ENCODE results near the gene SNRK.

Gene SNRK

DNA sequence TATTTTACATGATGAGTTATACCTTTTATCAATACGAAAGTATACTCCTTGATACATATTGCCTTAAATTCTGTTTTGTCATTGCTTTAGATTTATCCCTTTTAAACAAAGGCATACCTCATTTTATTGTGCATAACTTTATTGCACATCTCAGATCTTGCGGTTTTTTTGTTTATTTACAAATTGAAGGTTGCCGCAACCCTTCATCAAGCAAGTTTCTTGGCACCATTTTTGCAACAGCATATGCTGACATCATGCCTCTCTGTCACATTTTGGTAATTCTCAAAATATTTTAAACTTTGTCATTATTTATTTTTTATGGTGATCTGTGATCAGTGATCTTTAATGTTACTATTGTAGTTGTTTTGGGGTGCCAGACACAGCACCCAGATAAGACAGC lies 20.9 kb downstream of the SNRK start:
- no peak for DNase-seq (ENCODE audit: low read depth in 4 of 4, low spot score in 1 of 4)

DNA sequence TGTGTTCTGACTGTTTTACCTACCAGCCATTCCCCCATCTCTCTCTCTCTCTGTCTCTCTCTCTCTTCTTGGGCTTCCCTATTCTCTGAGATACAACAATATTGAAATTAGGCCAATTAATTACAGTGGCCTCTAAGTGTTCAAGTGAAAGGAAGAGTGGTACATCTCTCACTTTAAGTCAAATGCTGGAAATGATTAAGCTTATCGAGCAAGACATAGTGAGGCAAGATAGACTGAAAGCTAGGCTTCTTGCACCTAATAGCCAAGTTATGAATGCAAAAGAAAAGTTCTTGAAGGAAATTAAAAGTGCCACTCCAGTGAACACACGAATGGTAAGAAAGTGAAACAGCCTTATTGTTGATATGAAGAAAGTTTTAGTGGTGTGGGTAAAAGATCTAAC lies 21.3 kb downstream of the SNRK start:
- no peak for DNase-seq (ENCODE audit: low read depth in 4 of 4, low spot score in 1 of 4)

DNA sequence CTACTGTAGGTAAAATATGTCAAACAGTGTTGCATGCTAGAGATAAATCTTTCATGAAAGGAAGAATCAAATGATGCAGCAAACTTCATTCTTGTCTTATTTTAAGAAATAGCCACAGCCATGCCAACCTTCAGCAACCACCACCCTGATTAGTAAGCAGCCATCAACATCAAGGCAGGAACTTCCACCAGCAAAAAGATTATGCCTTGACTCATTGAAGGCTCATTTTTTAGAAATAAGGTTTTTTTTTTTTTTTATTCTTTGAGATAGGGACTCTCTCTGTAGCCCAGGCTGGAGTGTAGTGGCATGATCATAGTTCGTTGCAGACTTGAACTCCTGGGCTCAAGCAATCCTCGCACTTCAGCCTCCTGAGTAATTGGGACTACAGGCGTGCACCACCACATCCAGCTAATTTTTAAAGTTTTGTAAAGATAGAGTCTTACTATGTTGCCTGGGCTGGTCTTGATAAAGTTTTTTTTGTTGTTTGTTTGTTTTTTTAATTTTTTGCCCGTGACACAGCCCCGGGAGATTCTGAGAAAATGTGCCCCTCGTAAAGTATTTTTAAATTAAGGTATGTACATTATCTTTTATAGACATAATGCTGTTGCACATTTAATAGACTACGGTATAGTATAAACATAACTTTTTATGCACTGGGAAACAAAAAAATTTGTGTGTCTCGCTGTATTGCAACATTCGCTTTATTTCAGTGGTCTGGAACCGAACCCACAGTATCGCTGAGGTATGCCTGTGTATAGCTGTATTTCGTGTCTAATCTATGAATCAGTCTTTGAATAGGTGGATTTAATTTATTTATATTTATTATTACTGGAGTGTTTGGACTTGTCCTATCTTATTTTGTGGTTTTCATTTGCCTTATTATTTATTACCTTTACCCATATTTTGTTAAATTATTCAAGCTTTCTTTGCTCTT lies 23.3 kb downstream of the SNRK start:
- DNase-seq (ENCODE audit: low read depth in 4 of 4, low spot score in 1 of 4) = no peak

DNA sequence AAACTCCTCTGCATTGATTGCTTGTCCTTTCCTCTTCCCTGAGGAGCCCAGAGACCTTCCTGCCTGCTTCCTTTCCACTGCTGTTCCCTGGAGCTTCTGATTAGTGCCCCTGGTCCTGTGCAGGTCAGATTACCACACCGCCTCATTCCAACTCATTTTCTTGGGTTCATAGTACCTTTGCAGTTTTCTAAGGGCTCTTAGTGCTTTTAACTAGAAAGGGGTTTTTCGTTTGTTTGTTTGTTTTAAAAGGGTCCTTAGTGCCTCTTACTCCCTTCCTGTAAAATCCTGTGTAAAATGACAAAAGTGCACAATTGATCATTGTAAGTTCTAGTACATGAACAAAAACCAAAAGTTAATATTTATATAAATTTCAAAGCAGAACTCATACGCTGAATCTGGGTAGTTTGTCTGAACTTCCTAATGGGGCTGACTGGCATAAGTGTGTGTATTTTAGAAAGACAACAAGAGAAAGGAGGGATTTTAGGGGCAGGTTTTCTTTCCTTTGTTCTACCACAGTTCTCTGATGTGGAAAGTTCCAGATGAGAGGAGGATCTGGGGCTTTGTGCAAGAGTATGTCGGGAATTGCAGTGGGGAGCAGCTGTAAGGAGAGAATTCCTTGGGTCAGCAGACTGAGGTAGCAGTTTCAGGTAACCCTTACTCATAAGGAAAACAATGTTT lies 30.6 kb downstream of the SNRK start:
- no peak for DNase-seq (ENCODE audit: low read depth in 4 of 4, low spot score in 1 of 4)

DNA sequence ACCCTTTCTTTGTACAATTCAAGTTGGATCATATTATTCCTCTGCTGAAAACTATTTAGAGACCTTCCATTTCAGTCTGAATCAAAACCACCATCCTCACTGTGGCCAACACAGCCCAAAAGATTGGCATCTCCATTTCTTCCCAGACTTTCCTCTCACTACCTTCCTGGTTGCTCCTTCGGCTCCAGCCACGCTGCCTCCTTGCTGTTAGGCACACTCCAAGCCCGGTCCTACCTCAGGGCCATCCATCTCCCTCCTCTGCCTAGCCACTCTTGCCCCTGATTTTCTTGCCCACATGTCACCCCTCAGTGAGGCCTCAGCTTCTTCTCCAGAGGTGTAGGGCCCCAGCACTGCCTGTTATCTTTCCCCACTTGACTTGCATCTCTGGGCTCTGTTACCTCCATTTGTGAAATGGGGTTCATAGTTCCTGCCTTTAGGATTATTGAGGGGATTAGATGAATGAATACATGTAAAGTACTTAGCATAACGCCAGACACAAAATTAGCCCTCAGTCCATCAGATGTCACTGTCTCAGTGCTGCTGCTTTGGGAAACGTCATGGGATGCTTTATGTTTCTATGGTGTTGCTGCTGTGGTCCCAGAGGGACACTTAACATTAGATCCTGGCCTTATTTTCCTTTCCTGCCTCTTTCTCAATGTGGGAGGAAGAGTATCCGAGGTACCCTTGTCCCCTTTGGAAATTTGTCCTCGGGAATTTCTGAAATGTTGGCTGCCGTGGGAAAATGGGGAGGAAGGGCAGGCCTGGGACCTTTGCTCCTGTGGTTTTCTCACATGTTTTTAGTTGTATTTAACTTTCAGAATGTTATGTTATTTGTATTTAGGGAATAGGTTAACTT lies 31.3 kb downstream of the SNRK start:
- DNase-seq (ENCODE audit: low read depth in 4 of 4, low spot score in 1 of 4) = no peak

DNA sequence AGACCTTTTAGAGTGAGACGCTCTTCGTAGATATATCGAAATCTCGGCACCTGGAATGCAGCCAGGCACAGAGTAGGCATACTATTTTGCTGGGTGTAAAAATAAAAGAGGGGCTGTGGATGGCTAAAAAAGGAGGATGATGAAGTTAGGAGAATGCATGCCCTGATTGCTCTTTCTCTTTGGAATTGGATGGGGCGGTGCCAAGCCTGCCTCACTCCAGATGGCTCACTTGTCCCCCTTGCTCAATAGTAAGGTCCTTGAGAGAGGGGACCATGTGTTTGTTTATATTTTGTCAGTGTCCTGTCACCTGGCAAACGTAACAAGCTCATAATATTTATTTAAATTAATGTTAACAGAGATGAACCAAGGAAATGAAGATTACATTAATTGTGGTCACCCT lies 33.0 kb downstream of the SNRK start:
- DNase-seq (ENCODE audit: low read depth in 4 of 4, low spot score in 1 of 4) = no peak

DNA sequence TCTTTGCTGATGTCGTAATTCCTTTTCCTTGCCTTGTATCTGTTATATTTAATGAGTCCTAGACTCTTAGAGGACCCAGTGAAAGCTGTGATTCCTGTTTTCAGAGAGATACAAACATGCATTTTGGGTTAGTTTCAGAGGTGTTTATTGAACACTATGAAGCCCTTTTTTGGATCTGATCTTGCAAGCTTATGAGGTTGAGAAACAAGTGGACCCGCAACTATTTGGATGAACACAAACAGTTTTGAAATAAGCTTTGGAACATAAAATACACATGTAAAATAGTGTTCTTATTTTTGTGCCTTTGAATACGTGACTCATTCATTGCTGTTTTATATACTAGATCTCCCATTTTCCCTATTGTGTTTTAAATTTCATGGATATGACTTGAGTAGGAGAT lies 33.5 kb downstream of the SNRK start:
- DNase-seq (ENCODE audit: low read depth in 4 of 4, low spot score in 1 of 4) = no peak

DNA sequence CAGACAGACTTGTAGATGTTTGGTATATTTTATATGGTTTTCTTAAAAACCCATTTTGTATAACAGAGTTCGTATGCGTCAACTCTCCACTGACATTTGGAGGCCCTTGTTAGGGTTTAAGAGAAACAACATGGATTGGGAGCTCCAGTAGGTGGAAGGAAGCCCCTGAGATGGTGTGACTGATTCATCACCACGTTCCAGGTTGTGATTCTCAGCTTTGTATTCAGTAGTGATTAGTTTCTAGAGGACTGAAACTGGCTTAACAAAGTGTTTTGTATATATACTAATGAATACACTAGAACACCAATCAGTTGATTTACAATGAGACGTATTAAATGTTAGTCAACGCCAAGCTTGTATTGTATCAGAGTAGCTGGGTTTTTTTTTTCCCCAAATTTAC lies 33.9 kb downstream of the SNRK start:
- no peak for DNase-seq (ENCODE audit: low read depth in 4 of 4, low spot score in 1 of 4)

DNA sequence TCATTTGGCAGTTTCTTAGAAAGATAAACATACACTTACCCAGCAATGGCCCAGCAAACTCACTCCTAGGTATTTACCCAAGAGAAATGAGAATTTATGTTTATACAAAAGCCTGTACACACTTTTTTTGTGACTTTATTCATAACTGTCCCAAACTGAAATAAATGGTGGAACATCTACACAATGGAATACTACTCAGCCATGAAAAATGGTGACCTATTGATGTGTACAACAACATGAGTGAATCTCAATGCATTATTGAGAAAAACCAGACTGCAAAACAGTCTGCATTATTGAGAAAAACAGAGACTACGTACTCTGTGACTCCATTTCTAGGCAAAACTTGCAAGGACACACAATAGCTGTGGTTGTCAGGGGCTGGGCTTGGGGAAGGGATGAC lies 37.2 kb downstream of the SNRK start:
- DNase-seq (ENCODE audit: low read depth in 4 of 4, low spot score in 1 of 4) = no peak

DNA sequence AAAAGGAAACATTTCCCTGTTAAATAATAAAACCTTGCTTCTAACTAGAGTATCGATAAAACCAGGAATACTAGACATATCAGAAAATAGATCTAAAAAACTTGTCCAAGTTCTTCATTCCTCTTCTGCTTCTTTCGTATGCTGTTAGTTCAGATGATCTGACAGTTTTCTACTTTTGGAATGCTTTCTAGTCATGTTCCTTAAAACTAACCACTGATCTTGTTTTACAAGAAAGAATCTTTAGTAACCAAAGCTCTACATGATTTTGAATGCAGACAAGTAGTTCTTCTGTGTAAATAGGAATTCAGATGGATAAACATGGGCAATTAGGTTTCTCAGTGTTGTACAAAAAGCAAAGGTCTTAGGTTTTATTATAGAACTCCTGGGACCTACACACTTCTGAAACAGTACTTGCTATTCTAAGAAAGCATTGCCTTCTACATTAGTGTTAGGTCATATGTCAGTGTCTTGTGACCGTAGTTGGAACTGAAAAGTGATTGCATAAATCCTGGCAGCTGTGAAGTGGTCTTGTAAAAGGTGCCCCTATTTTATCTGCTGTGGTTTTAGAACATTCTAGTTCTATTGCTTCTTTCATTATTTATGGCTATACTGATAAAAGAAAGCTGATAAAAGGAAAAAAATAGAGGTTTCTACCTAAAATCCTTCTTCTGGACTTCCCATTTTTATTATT lies 40.7 kb downstream of the SNRK start:
- no peak for DNase-seq (ENCODE audit: low read depth in 4 of 4, low spot score in 1 of 4)

DNA sequence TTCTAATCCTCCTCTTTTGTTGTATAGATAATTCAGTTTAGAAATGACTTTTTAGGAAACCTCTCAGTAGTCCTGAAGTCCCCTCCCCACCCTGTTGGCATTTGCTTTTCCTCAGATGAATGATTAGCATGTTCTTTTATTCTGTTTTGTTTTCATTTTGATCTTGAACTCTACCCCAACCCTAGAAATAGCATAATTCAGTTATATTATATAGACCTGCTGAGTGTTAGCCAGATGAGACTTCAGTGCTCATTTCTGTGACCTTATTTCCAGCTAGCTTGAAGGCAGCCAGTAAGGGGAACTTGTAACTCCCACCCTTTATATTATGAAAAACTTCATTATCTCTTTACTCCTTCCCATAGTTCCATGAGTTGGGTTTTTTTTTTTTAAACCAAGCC lies 41.2 kb downstream of the SNRK start:
- DNase-seq (ENCODE audit: low read depth in 4 of 4, low spot score in 1 of 4) = no peak

DNA sequence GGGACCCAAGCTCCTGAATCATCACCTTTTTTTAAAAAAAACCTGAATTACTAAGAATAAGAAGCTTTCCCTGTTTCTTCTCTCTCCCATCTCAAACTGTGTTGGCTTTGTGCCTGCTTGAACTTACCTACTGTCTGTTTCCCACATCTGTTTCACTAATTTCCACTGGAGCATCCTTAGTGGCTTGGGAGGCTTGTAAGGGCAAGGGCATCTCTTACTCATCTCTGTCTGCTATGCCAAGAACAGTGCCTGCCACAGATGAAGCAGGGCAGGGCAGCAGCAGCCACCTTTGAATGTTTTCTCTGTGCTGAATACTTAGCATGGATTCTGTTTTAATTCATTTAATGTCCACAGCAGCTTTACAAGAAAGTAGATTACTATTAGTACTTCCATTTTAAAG lies 42.3 kb downstream of the SNRK start:
- DNase-seq (ENCODE audit: low read depth in 4 of 4, low spot score in 1 of 4) = no peak

DNA sequence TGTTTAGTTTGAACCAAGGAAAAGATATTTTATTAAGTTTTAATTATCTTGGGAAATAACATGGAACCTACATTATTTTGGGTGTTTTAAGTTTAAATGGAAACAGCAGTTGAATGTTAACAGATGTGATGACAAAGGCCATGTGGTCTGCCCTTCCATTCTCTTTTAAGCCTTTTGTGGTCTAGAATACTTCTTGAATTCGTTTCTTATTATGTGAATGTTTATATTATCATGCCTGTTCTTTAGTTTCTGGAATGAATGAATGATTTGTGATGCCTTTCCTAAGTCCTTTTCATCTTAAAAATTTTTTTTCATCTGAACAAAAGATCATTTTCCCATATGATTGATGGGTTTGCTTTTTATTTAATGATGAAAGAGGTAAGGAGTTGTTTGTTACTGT lies 44.6 kb downstream of the SNRK start:
- no peak for DNase-seq (ENCODE audit: low read depth in 4 of 4, low spot score in 1 of 4)

DNA sequence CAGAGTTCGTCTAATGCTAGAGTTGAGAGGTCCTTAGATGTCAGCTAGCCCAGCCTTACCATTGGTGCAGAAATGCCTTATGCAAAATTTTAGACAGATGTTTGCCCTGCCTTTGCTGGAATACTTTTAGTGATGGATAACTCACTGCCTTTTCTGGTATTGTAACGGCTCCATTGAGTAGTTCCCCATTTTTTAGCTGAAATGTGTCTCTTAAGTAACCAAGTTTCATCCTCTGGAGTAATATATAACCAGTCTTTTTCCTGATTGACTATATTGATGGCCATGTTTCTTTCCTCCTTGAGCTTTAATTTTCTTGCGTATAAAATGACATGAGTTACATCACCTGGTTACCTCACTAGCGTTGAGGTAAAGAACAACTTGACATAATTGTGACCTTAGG lies 45.0 kb downstream of the SNRK start:
- no peak for DNase-seq (ENCODE audit: low read depth in 4 of 4, low spot score in 1 of 4)

DNA sequence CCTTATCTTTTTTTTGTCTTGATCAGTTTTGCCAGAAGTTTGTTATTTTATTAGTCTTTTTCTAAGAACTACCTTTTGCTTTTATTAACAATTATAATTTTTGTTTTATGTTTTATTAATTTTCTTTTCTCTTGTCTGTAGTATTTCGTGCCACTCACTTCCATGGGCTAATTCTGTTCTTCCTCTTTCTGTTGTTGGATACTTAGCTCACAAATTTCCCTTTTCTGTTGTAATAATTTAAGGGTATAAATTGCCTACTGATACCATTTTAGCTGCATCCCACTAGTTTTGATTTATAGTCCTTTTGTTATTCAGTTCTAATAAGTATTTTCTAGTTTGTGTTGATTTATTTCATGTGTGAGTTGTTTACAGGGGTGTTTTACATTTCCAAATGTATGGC lies 48.6 kb downstream of the SNRK start:
- DNase-seq (ENCODE audit: low read depth in 4 of 4, low spot score in 1 of 4) = no peak

DNA sequence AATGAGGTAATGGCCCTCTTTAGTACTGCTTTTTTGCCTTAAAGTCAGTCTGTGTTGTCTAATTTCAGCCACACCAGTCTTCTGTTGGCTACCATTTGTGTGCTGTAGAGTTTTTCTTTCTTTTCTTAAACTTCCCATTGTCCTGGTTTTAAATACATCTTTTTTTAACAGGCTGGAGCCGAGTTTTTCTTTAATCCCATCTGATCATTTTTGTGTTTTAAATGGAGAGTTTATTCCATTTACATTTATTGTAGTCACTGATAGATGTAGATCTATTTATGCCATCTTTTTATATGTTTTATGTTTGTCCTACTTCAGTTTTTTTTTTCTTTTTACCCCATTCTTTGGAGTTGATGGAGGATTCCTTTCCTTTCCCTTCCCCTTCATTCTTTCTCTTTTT lies 49.5 kb downstream of the SNRK start:
- DNase-seq (ENCODE audit: low read depth in 4 of 4, low spot score in 1 of 4) = no peak

DNA sequence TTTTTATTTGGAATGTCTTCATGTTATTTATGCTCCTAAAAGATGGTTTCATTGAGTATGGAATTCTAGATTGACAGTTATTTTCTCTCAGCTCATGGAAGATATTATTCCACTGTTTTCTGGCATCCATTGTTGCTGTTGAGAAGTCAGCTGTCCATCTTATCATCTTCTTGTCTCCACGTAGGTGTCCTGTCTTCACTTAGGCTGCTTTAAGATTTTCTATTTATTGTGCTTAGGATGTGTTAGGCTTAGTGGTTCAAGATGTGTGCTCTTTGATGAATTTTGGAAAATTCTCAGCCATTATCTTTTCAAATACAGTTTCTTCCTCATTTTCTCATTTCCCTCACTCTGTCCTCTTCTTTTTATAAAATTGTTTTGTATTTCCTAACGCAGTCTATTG lies 52.0 kb downstream of the SNRK start:
- no peak for DNase-seq (ENCODE audit: low read depth in 4 of 4, low spot score in 1 of 4)

DNA sequence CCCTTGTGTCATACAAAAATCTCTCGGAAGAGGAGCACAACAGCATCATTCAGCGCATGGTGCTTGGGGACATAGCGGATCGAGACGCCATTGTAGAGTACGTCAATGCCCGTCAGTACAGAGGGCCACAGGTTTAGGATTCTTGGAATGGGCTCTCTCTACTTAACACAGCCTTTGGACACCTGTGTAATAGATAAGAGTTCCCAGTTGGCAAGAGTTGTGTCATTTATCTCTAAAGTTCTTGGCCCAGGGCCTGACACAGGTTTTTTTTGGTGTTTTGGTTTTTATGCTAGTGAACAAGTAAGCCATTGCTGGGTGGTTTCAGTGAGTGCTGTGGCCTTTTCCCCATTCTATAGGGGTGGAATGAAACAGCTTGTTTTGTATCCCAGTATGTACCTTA lies 54.1 kb downstream of the SNRK start:
- DNase-seq (ENCODE audit: low read depth in 4 of 4, low spot score in 1 of 4) = no peak

DNA sequence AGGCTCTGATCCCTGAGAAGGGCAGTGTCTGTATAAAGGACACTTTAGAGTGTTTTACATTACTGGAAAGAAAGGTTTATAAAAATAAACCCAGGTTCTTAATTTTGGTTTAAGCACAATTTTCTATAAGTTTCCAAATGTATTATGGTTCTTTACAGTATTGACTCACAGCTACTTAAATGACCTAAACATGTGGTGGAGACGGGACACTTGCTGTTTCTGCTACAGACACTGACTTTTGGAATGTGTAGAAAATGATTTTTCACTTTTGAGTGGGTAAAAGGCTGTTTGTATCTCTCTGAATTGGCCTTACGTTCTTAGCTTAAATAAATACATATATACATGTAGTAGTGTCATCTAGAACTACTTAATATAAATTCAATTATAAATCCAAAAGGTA lies 55.4 kb downstream of the SNRK start:
- DNase-seq (ENCODE audit: low read depth in 4 of 4, low spot score in 1 of 4) = no peak

DNA sequence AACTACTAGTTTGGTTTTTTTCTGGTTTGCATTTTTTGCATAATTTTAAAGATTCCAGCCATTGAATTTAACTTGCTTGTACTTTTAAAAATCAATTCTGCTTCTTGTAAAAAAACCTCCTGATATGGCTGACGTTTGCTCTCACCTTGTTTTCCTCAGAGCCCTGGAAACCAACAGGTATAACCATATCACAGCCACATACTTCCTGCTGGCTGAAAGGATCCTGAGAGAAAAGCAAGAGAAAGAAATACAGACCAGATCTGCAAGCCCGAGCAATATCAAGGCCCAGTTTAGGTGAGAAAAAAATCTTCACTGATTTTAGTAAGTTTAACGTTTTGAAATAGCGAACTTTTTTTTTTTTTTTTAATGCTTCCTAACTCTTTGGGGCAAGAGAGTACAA lies 56.8 kb downstream of the SNRK start:
- DNase-seq (ENCODE audit: low read depth in 4 of 4, low spot score in 1 of 4) = no peak

DNA sequence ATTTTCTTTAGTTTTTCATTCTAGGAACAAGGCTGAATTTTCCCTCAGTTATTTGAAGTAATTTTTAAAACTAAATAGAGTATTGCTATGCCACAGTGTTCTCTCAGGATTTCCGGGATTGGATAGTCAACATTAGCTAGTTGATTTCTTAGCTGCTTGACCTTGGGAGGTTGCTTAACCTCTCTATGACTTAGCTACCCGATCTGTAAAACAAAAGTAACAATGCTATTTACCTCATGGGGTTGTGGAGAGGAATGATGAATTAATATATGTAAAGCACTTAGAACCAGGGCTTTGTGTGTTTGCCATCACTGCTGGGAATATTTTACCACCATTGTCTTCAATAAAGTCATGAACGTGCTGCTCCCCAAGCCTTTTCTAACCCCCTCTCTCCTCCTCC lies 57.5 kb downstream of the SNRK start:
- DNase-seq (ENCODE audit: low read depth in 4 of 4, low spot score in 1 of 4) = no peak
